HEK293 (cell line): Measurements from ENCODE around the gene ZNF438.

Experiments used
- CTCF ChIA-PET: fragments of 350-600 bp; formaldehyde crosslinking; extraction: SDS; loops from one replicate; lab custom pipeline; 2021; ENCODE audit warnings: antibody characterized with exemption; lab: Yijun Ruan, JAX
- POLR2A ChIA-PET: fragments of 300-600 bp; formaldehyde crosslinking; extraction: SDS; loops from one replicate; lab custom pipeline; 2020; ENCODE audit warnings: antibody characterized with exemption, inconsistent platforms; lab: Yijun Ruan, JAX
- H3K27ac ChIP-seq: fragments of 200-500 bp; sonication (Bioruptor generic); 2 replicates; pipeline ENCODE4 v1.5.1; 2014; ENCODE audit warnings: low read depth, low read length, control low read depth, inconsistent platforms; ENCODE audit errors: extremely low read depth
- H3K36me3 ChIP-seq, 2 experiments: fragments of 200-500 bp in 1 of 2; sonication (Bioruptor generic) in 1 of 2; 1 replicate in 1 of 2; 2 replicates in 1 of 2; pipeline ENCODE4 v1.5.1; 2014 to 2017; ENCODE audit warnings: inconsistent platforms in 2 of 2, low read length in 2 of 2; ENCODE audit not compliant: control insufficient read depth in 2 of 2, insufficient read depth in 1 of 2
- H3K4me1 ChIP-seq: fragments of 200-500 bp; sonication (Bioruptor generic); 2 replicates; pipeline ENCODE4 v1.5.1; 2014; ENCODE audit warnings: mild to moderate bottlenecking, low read length, inconsistent platforms; ENCODE audit not compliant: control insufficient read depth, insufficient read depth
- H3K4me3 ChIP-seq: 2 replicates; pipeline ENCODE4 v1.5.1; 2011; ENCODE audit warnings: low read depth, mild to moderate bottlenecking, control low read depth, low read length, moderate library complexity
- H3K9me3 ChIP-seq: fragments of 200-500 bp; sonication (Bioruptor generic); 2 replicates; pipeline ENCODE4 v1.5.1; 2014; ENCODE audit warnings: low read depth, low read length, inconsistent platforms; ENCODE audit not compliant: control insufficient read depth, insufficient read depth
- GLI2 ChIP-seq: fragments of 450-650 bp; formaldehyde crosslinking; IDR thresholded peaks from 2 replicates; pipeline ENCODE4; 2017; ENCODE audit warnings: missing biosample characterization, missing genetic modification characterization, low read depth, borderline replicate concordance
- HOXA7 ChIP-seq: sonication (generic); formaldehyde crosslinking; IDR thresholded peaks from 2 replicates; pipeline ENCODE4 v1.8.1; 2022; ENCODE audit warnings: missing genetic modification reagents, borderline replicate concordance
- KLF10 ChIP-seq: fragments of 450-650 bp; IDR thresholded peaks from 2 replicates; pipeline ENCODE4 v1.5.1; 2018; ENCODE audit warnings: missing biosample characterization, mild to moderate bottlenecking, missing genetic modification characterization
- SCRT2 ChIP-seq: fragments of 450-650 bp; formaldehyde crosslinking; IDR thresholded peaks from 2 replicates; pipeline ENCODE4 v1.5.1; 2016; ENCODE audit warnings: missing biosample characterization, missing genetic modification characterization
- ZBTB21 ChIP-seq: fragments of 450-650 bp; formaldehyde crosslinking; IDR thresholded peaks from 2 replicates; pipeline ENCODE4 v1.5.1; 2017; ENCODE audit warnings: missing biosample characterization, missing genetic modification characterization
- ZNF133 ChIP-seq: fragments of 450-650 bp; formaldehyde crosslinking; IDR thresholded peaks from 2 replicates; pipeline ENCODE4 v1.5.1; 2016; ENCODE audit warnings: missing biosample characterization, missing genetic modification characterization
- ZNF433 ChIP-seq: fragments of 450-650 bp; formaldehyde crosslinking; IDR thresholded peaks from 2 replicates; pipeline ENCODE4 v1.5.1; 2016; ENCODE audit warnings: missing biosample characterization, missing genetic modification characterization, low read depth
- ZNF544 ChIP-seq: fragments of 450-650 bp; formaldehyde crosslinking; IDR thresholded peaks from 2 replicates; pipeline ENCODE4 v1.5.0; 2017; ENCODE audit warnings: missing biosample characterization, missing genetic modification characterization
- ZNF549 ChIP-seq: fragments of 450-650 bp; IDR thresholded peaks from 2 replicates; pipeline ENCODE4 v1.5.1; 2018; ENCODE audit warnings: missing biosample characterization, missing genetic modification characterization, mild to moderate bottlenecking, inconsistent platforms, moderate library complexity
- ZNF629 ChIP-seq: fragments of 450-650 bp; formaldehyde crosslinking; IDR thresholded peaks from 2 replicates; pipeline ENCODE4 v1.5.1; 2017; ENCODE audit warnings: missing biosample characterization, missing genetic modification characterization
- ZNF658 ChIP-seq: fragments of 450-650 bp; formaldehyde crosslinking; IDR thresholded peaks from 2 replicates; pipeline ENCODE4; 2016; ENCODE audit warnings: missing biosample characterization, missing genetic modification characterization
- ZNF677 ChIP-seq: fragments of 450-650 bp; IDR thresholded peaks from 2 replicates; pipeline ENCODE4 v1.5.0; 2018; ENCODE audit warnings: missing biosample characterization, mild to moderate bottlenecking, missing genetic modification characterization, moderate library complexity
- ZNF747 ChIP-seq: fragments of 450-650 bp; formaldehyde crosslinking; IDR thresholded peaks from 2 replicates; pipeline ENCODE4 v1.5.1; 2016; ENCODE audit warnings: missing biosample characterization, missing genetic modification characterization
- TF ChIP-seq, protein P1 (sequence below): sonication (generic); formaldehyde crosslinking; IDR thresholded peaks from 2 replicates; pipeline ENCODE4 v1.8.1; 2022; ENCODE audit warnings: mild to moderate bottlenecking, moderate library complexity, missing genetic modification reagents
- TF ChIP-seq, protein P2 (sequence below): fragments of 450-650 bp; formaldehyde crosslinking; IDR thresholded peaks from 2 replicates; pipeline ENCODE4 v1.5.1; 2016; ENCODE audit warnings: missing biosample characterization, missing genetic modification characterization
- TF ChIP-seq, protein P3 (sequence below): fragments of 450-650 bp; formaldehyde crosslinking; IDR thresholded peaks from 2 replicates; pipeline ENCODE4 v1.5.1; 2016; ENCODE audit warnings: missing biosample characterization, missing genetic modification characterization
- TF ChIP-seq, protein P4 (sequence below): fragments of 450-650 bp; formaldehyde crosslinking; IDR thresholded peaks from 2 replicates; pipeline ENCODE4 v1.5.1; 2016; ENCODE audit warnings: missing biosample characterization, missing genetic modification characterization, borderline replicate concordance
- TF ChIP-seq, protein P5 (sequence below): fragments of 450-650 bp; formaldehyde crosslinking; IDR thresholded peaks from 2 replicates; pipeline ENCODE4 v1.5.1; 2017; ENCODE audit warnings: missing biosample characterization, missing genetic modification characterization
- TF ChIP-seq, protein P6 (sequence below): fragments of 450-650 bp; formaldehyde crosslinking; conservative IDR thresholded peaks from 2 replicates; pipeline ENCODE4 v1.5.1; 2016; ENCODE audit warnings: low read depth, missing biosample characterization, missing genetic modification characterization

Gene ZNF438

DNA sequence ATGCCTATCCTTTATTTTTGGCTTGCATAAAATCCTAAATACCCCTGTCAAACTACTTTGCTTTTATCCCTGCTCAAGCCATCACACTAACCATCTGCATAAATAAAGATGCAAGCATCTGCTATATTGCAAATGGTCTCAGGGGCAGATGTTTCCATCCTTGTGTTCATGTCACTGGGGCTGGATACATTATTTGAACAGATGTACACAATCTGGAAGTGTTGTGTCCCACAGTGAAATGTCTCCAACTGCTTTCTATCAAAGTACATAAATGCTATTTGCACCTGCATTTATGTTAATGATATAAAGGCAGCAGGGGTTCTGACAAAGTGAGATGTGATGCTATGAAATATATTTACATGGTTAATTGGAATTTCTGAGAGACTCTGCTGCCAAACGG, 163.1 kb downstream of the ZNF438 start:
- Histone ChIP-seq H3K4me3 (no peak overlapping the region), H3K36me3 (no peaks in the 10 kb centered on the region), H3K4me1 (no peaks in the 10 kb centered on the region), H3K9me3 (no peaks in the 10 kb centered on the region), H3K27ac (no peak overlapping the region)
- TF ChIP-seq ZNF544 (tag by site-specific recombination): no peak
- TF ChIP-seq, protein P1, sequence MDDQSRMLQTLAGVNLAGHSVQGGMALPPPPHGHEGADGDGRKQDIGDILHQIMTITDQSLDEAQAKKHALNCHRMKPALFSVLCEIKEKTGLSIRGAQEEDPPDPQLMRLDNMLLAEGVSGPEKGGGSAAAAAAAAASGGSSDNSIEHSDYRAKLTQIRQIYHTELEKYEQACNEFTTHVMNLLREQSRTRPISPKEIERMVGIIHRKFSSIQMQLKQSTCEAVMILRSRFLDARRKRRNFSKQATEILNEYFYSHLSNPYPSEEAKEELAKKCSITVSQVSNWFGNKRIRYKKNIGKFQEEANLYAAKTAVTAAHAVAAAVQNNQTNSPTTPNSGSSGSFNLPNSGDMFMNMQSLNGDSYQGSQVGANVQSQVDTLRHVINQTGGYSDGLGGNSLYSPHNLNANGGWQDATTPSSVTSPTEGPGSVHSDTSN (CRISPR knock-in tag): no peak
- TF ChIP-seq, protein P2, sequence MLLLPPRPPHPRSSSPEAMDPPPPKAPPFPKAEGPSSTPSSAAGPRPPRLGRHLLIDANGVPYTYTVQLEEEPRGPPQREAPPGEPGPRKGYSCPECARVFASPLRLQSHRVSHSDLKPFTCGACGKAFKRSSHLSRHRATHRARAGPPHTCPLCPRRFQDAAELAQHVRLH: no peak
- TF ChIP-seq ZNF677: no peak
- no peak for TF ChIP-seq ZNF433 (tag by site-specific recombination)
- TF ChIP-seq KLF10 (tag by site-specific recombination): no peak
- ChIA-PET POLR2A (no interaction called here), CTCF (no interaction called here)

DNA sequence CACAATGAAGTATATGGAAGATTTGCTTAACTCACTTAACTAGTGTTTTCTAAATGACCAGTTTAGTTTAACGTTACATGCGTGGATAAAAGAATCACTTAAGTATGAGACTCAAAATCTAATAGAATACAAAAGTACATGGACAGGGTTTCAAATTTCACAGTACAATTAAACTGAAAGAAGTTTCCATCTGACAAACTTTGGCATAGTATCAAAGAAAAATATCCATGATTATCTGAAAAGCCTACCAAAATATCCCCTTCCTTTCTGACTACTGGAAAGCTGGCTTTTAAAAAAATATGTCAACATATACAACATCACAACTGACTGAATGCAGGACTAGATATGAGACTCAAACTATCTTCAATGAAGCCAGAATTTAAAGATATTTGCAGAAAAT, 164.8 kb downstream of the ZNF438 start:
- no peaks in the 10 kb centered on the region for H3K36me3 ChIP-seq
- ChIA-PET POLR2A (no interaction called here), CTCF (interaction anchor here (0.6 kb wide), 1 partner anchor 34 kb away, joined by 3 read pairs; no protein-coding TSS in a partner anchor)
- no peak overlapping the region for H3K27ac ChIP-seq
- H3K4me3 ChIP-seq: no peak overlapping the region
- TF ChIP-seq, protein P3, sequence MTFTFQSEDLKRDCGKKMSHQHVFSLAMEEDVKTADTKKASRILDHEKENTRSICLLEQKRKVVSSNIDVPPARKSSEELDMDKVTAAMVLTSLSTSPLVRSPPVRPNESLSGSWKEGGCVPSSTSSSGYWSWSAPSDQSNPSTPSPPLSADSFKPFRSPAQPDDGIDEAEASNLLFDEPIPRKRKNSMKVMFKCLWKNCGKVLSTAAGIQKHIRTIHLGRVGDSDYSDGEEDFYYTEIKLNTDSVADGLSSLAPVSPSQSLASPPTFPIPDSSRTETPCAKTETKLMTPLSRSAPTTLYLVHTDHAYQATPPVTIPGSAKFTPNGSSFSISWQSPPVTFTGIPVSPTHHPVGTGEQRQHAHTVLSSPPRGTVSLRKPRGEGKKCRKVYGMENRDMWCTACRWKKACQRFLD: no peak
- TF ChIP-seq HOXA7 (CRISPR knock-in tag): no peak
- no peaks in the 10 kb centered on the region for H3K9me3 ChIP-seq
- H3K4me1 ChIP-seq: no peaks in the 10 kb centered on the region

DNA sequence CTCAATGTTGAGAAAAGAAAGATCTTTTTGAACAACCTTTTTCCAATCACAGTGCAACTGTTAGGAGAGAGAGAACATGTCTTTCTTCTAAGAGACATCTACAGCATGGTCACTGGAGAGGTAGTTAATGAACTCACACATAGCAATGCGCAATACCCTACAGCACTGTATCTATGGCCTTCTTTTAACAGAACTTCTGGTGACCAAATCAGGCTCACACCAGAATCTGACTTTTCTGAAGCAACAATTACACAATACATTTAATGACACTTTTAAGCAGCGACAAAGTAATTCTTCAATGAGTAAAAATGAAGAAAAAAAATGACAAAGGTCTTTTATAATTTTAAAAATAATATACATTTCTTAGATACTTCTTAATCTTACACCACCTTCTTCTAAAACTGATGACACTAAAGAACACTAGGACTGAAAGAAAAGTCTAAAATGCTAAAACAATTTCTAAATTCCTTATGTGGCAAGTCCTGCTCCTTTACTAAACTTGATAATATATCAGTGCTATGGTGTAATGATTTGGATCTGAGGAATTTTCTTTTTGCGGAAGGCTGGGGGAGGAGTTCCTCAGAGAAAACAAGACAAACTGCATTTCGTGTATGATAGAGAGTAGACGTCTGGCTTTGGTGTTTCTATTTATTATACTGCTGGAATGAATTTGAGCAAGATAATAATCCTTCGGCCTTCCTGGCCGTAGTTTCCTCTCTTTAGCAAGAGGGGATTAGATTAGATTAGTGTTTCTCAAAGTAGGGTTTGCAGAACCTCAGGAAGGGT, 166.3 kb downstream of the ZNF438 start:
- Histone ChIP-seq H3K9me3 (no peaks in the 10 kb centered on the region), H3K4me1 (no peaks in the 10 kb centered on the region), H3K36me3 (no peaks in the 10 kb centered on the region), H3K27ac (no peak overlapping the region), H3K4me3 (no peak overlapping the region)
- ChIA-PET POLR2A (no interaction called here), CTCF (no interaction called here)
- no peak for TF ChIP-seq SCRT2 (tag by site-specific recombination)
- TF ChIP-seq ZNF133 (tag by site-specific recombination): no peak
- no peak for TF ChIP-seq ZNF549
- no peak for TF ChIP-seq ZNF658
- TF ChIP-seq ZNF747 (tag by site-specific recombination): no peak
- TF ChIP-seq, protein P4, sequence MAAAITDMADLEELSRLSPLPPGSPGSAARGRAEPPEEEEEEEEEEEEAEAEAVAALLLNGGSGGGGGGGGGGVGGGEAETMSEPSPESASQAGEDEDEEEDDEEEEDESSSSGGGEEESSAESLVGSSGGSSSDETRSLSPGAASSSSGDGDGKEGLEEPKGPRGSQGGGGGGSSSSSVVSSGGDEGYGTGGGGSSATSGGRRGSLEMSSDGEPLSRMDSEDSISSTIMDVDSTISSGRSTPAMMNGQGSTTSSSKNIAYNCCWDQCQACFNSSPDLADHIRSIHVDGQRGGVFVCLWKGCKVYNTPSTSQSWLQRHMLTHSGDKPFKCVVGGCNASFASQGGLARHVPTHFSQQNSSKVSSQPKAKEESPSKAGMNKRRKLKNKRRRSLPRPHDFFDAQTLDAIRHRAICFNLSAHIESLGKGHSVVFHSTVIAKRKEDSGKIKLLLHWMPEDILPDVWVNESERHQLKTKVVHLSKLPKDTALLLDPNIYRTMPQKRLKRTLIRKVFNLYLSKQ (tag by site-specific recombination): no peak
- TF ChIP-seq GLI2 (tag by site-specific recombination): no peak
- TF ChIP-seq, protein P5, sequence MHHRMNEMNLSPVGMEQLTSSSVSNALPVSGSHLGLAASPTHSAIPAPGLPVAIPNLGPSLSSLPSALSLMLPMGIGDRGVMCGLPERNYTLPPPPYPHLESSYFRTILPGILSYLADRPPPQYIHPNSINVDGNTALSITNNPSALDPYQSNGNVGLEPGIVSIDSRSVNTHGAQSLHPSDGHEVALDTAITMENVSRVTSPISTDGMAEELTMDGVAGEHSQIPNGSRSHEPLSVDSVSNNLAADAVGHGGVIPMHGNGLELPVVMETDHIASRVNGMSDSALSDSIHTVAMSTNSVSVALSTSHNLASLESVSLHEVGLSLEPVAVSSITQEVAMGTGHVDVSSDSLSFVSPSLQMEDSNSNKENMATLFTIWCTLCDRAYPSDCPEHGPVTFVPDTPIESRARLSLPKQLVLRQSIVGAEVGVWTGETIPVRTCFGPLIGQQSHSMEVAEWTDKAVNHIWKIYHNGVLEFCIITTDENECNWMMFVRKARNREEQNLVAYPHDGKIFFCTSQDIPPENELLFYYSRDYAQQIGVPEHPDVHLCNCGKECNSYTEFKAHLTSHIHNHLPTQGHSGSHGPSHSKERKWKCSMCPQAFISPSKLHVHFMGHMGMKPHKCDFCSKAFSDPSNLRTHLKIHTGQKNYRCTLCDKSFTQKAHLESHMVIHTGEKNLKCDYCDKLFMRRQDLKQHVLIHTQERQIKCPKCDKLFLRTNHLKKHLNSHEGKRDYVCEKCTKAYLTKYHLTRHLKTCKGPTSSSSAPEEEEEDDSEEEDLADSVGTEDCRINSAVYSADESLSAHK (tag by site-specific recombination): no peak
- no peak for TF ChIP-seq ZBTB21 (tag by site-specific recombination)
- TF ChIP-seq ZNF629: no peak
- TF ChIP-seq, protein P6, sequence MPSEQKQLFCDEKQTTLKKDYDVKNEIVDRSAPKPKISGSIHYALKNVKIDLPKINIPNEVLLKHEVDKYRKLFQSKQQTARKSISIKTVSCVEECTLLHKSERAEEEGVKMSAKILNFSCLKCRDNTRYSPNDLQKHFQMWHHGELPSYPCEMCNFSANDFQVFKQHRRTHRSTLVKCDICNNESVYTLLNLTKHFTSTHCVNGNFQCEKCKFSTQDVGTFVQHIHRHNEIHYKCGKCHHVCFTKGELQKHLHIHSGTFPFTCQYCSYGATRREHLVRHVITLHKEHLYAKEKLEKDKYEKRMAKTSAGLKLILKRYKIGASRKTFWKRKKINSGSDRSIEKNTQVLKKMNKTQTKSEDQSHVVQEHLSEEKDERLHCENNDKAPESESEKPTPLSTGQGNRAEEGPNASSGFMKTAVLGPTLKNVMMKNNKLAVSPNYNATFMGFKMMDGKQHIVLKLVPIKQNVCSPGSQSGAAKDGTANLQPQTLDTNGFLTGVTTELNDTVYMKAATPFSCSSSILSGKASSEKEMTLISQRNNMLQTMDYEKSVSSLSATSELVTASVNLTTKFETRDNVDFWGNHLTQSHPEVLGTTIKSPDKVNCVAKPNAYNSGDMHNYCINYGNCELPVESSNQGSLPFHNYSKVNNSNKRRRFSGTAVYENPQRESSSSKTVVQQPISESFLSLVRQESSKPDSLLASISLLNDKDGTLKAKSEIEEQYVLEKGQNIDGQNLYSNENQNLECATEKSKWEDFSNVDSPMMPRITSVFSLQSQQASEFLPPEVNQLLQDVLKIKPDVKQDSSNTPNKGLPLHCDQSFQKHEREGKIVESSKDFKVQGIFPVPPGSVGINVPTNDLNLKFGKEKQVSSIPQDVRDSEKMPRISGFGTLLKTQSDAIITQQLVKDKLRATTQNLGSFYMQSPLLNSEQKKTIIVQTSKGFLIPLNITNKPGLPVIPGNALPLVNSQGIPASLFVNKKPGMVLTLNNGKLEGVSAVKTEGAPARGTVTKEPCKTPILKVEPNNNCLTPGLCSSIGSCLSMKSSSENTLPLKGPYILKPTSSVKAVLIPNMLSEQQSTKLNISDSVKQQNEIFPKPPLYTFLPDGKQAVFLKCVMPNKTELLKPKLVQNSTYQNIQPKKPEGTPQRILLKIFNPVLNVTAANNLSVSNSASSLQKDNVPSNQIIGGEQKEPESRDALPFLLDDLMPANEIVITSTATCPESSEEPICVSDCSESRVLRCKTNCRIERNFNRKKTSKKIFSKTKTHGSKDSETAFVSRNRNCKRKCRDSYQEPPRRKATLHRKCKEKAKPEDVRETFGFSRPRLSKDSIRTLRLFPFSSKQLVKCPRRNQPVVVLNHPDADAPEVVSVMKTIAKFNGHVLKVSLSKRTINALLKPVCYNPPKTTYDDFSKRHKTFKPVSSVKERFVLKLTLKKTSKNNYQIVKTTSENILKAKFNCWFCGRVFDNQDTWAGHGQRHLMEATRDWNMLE (tag by site-specific recombination): no peak
